NCI-H82 (cell line): Measurements from ENCODE around the gene NLGN4X.

ENCODE experiments used
- DNase-seq: peaks from one replicate; lab custom pipeline; 2025; lab: John Stamatoyannopoulos, UW

The NLGN4X gene

GRCh38 chrX:6228720-6229119, at the start of gene NLGN4X:
NLGN4X (minus strand) TSS chrX:6228867; CDS start chrX:6151466, 77,401 bp downstream.
- DNase-seq: peak; percentile 44

DNA sequence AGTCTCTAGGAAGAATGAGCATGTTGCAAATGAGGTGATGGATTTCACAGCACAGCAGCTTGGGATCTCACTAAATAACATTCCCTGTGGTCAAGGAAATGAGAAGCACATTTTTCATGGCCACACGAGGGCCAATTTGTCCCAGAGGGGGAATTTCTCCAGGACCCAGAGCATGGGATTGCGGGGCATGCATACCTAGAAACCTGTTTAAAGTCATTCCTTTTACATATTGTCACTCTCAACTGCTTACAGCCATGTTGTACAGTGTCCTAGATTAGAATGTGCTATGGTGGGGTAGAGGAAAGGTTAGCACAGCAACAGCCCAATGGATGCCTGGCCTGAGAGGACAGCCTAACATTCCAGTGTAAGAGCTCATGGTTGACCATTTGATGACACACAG, 37.4 kb upstream of the NLGN4X start:
- no peak for DNase-seq

DNA sequence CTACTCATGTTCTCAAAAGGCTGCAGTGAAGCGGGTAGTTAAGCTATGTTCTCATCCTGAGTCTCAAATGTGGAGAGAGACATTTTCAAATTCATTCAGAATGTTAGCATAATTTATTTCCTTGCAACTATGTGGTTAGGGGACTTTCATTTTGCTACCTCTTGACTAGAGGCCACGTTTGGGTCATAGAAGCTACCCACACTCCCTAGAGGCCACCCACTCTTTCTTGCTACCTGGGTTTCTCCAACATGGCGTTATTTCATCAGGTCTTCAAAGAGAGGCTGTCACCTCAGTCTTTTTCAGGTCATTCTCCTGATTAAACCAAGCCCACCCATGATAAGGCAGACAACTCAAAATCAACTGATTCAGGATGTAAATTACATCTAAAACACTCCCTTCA, 34.3 kb upstream of the NLGN4X start:
- DNase-seq: no peak

DNA sequence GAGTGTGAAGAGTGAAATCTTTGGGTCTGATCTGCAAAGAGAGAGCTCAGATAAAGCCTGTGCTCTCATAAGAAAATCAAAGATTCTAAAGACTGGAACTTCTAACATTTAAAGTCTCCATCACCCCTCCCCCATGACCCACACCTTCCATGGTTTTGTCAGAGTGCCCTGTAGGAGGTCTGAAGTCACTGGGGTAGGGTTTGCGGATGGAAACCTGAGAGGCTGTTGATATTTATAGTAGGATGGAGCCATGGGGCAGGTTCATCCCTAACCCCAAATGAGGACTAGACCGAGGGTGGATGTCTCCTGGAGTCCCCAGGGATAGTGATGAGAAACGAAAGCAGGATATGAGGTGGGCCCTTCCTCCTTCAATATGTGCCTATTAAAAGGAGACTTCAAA, 28.4 kb upstream of the NLGN4X start:
- DNase-seq: no peak

DNA sequence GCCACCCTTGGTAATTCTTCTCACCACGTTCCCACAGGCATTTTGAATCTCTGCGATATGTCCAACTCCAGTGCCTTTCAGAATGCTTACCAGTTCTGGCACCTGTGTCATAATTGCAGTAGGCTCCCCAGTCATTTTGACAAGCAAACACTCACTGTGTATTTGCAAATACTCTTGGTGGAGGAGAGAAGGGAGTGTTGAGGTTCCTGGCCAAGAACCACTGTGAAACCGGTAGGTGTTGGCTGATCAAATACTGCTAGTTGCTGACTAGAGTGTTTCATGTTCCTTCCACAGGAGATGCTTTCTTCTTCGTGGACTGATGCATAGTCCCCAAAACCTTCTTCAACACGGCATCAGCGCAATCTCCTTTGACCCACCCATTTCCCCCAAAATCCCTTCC, 16.0 kb upstream of the NLGN4X start:
- no peak for DNase-seq

DNA sequence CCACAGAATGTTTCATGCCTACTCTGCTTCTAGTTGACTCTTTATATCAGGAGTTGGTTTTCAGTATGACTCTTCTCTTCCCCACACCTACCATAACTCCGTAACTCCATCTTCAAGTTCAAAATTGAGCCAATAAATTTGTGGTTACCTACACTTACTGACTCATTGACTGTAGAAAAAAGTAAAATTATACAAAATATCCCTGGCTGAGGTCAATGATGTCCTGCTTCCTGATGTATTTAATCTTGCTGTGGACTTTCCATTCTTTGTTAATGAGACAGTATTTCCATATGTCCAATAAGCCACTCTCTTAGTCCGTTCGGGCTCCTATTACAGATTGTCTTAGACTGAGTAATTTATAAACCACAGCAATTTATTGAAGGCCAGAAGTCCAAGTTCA, 9.9 kb upstream of the NLGN4X start:
- DNase-seq: no peak

- DNase-seq: no peak
These were observed 732 bp downstream of the NLGN4X start for GRCh38 chrX:6227935-6228334.

GRCh38 chrX:6227453-6227835, 1.2 kb downstream of the NLGN4X start:
- peak; percentile 23 for DNase-seq

- peak; percentile 15 for DNase-seq
These were observed 1.8 kb downstream of the NLGN4X start for GRCh38 chrX:6226596-6227452.

DNA sequence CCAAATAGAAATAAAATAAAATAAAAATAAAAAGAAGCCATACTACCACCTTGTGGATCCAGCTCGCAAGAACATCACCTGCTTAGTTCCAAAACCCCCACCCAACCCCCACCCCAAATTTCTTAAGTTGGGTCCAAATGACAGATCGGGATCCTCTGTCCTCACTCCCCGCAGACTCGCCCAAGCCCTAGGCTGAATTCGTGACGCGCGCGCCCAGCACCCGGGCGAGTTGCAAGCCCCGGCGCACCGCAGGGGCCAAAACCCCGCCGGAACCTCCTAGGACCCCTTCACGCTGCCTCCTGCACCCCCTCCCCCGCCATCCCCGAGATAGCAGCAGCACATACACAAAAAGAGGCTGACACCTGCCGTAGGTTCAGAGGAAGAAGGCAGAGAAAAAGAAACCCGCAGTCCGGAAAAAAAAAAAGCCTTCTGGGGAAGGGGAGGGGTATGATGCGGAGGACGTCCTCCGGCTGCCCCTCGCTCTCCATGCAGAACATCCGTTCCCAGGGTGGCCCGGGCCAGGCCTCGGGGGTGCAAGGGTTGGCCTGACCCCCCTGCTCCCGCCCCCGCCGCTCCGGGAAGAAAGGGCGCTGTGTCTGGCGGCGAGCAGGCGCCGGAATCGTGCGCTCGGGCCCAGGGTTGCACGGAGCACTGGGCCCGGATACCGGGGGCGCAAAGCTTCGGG, 2.6 kb downstream of the NLGN4X start:
- DNase-seq: peak; percentile 31

DNA sequence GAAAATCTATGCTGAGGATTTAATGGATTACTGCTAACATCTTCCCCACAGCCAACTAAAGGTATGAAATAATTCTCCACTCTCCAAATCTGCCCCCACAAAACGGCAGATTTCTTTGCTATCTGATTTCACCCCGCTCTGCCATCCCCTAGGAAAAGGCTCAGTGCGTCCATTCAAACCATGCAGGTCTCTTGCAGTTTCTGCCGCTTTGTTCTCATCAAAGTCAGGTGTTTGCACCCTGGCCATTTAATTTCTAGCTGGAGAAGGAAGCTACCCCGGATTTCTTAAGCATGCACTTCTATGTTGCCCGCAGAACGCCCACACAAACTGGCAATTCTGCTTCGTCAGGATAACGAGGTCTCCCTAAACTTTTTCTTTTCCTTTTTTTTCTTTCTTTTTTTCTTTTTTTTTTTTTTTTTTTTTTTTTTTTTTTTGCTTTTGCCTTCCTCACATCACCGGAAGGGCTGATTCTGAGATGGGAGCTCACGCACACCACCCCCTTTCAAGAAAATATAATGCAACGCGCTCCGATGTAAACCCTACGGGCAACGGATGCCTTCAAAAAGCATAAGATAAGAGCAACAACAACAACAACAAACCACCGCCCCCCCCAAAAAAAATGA, 3.3 kb downstream of the NLGN4X start:
- no peak for DNase-seq

DNA sequence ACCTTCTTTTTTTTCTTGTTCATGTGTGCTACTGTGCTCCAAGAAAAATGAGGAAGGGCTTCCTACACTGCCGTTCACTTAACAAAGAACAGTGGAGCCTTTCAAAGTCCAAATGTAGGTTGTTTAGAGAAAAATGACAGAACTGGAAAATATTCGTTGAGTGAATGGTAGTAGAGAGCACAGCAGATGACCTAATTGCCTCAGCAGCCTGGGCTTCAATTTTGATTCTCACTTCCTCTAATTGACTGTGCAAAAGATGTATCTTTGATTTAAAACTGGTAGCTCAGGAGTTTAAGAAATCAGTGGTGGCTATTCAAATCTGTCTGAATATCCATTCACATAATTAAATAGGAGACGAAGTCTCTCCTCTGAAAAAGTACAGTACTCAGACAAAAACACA, 5.2 kb downstream of the NLGN4X start:
- no peak for DNase-seq

- DNase-seq: no peak
These were observed 18.4 kb downstream of the NLGN4X start for GRCh38 chrX:6210230-6210629.

DNA sequence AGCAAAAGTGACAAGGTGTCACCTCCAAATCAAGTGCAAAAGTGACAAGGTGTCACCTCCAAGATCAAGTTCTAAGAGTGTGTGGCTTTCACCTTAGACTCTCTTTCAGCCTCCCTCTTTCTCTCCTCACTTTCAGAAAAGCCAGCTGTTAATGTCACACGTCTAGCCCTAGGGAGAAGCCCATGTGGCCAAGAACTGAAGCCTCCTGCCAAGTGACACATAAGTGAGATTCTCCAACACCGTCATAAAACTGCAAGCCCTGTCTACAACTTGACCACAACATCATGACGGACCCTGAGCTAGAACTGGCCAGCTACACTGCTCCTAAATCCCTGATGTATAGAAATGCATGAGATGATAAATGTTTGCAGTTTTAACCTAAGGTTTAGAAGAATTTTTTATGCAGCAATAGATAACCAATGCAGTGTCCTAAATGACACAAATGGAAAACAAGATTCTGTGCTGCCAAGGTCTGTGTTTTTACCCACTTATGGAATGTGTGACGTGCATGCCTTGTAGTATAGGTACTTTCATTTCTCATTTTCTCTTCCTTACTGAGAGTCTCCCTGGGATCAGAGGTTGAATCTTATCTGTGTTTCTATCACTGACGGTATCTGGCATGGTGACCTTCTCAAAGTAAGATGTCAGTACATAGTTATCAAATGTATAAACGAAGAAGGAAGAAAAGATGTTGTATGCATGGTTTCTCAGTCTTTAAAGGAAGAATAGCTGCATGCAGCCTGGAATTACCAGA, 25.0 kb downstream of the NLGN4X start:
- DNase-seq: no peak

GRCh38 chrX:6199486-6199885, 29.2 kb downstream of the NLGN4X start:
- DNase-seq: no peak

- DNase-seq: no peak
These were observed 41.4 kb downstream of the NLGN4X start for GRCh38 chrX:6187256-6187655.

GRCh38 chrX:6184900-6185515, 43.7 kb downstream of the NLGN4X start:
- no peak for DNase-seq

DNA sequence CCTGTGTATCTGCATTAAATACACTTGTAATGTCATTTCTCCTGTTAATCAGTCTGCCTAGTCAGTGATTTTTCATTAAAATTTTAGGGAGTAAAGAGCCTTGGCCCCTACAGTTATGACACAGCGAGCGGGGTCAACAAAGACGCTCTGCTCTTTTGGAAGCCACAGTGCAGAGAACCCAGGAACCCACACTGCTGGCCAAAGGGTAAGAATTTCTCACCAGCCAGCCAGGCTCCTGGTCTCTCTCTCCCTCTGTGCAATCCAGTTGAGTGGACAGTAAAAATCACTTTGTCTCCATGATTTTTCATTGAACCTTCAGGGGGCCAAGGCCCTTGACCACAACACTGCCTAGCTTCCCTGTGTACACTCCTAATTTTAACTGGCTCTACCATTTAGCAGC, 52.8 kb downstream of the NLGN4X start:
- no peak for DNase-seq

DNA sequence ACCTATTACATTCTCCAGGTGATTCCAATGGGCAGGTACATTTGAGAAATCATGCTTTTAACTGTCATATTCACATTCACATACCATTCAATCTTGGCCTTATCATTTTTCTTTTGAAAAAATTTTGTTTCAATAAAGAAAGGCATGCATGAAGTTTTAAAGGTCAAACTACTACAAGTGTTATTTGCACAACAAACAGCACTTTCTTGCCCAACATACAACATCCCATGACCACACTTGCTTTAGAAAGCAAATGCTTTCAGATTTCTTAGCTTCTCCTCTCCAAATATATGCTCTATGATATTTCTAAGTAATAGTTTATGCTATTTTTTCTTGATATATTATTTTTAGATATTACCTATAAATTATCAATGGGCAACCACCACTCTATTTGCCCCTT, 58.2 kb downstream of the NLGN4X start:
- no peak for DNase-seq

GRCh38 chrX:6169407-6169806, 59.3 kb downstream of the NLGN4X start:
- DNase-seq: no peak

DNA sequence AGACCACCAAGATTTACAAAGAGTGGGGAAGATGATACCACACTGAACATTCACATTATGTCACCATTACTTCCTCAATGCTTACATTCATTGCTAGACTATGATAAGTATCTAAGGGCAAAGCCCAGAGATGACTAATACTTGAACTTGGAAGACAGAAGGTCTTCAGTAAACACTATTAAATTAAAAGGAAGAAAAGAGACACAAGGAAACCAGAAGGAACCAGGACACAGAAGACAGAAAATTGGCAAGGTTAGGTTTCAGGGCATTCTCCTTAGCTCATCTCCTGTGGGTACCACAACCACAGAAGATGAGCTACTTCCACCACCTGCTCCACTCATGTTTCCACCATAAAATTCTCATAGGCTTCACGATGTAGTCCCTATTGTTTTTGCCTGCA, 64.9 kb downstream of the NLGN4X start:
- DNase-seq: no peak

DNA sequence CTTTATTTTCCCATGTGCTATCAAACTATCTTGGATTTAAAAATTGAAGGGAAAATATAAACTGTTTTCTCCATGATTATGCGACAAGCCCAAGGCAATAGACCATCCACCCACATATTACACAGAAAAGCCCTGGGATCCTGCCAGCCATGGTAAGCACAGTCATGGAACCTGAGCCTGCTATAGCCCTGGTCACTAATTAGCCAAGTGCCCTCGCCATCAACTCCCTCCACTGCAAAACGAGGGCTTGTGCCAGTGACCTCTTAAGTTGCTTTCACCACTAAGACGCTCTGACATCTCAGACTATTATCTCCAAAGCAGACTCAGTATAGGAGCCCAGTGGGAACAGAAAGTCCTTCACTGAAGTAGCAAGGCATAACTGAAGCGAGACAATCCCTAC, 69.2 kb downstream of the NLGN4X start:
- DNase-seq: no peak
